Cardiac muscle cell (in vitro differentiated cells and primary cell): ENCODE results near the gene RNF10. TPM values are rescaled to one million over a fixed set of nuclear protein-coding genes. Genes with fewer than 3 reads are reported as not detected.
"Not testable (repeated sequence)": the region's sequence is repeated elsewhere in the genome, so short reads cannot be mapped to it uniquely, and the experiment has no call there.

ENCODE experiments used
- DNase-seq, 2 donors: peaks; one replicate each; pipeline versions ENCODE4 v3.0.0 to v3.0.0-alpha.2; 2010 to 2017; ENCODE audit warnings: low read depth in 1 of 2, low spot score in 1 of 2
- H3K27ac ChIP-seq: fragments of 200-600 bp; sonication (generic); 2 replicates; pipeline ENCODE4 v1.5.1; 2016
- H3K27me3 ChIP-seq: fragments of 200-600 bp; sonication (generic); 2 replicates; pipeline ENCODE4 v1.6.0; 2016; ENCODE audit warnings: control low read depth
- H3K36me3 ChIP-seq: fragments of 200-600 bp; sonication (generic); 2 replicates; pipeline ENCODE4 v1.5.1; 2016; ENCODE audit warnings: control low read depth
- H3K4me1 ChIP-seq: fragments of 200-600 bp; sonication (generic); 2 replicates; pipeline ENCODE4 v1.8.1; 2017; ENCODE audit warnings: low read depth, mild to moderate bottlenecking, mixed run types
- H3K4me3 ChIP-seq: fragments of 200-600 bp; sonication (generic); 2 replicates; pipeline ENCODE4 v1.5.1; 2016; ENCODE audit warnings: mild to moderate bottlenecking
- H3K9me3 ChIP-seq: fragments of 200-600 bp; sonication (generic); 2 replicates; pipeline ENCODE4 v1.5.1; 2017; ENCODE audit warnings: low read depth, mild to moderate bottlenecking, control low read depth
- polyA plus RNA-seq: library from polyadenylated mRNA; unstranded; fragments of >200 nt; fragmentation: Nextera tagmentation; extraction: Ambion mirVana; gene quantifications from 2 replicates; pipeline ENCODE4 v1.2.1, GENCODE V29; 2016
- total RNA-seq: library from RNA; depleted of rRNA; stranded (reverse); fragments of >200 nt; gene quantifications from 2 replicates; pipeline ENCODE4 v1.2.3, GENCODE V29; 2016
- TF ChIP-seq, protein P1 (sequence below): IDR thresholded peaks from 2 replicates; pipeline ENCODE4 v1.5.1; 2012; ENCODE audit warnings: low read depth, mild to moderate bottlenecking, low read length

Gene RNF10
- total and polyA plus RNA-seq, 2 experiments from 2014 or later = 107 to 210 TPM

DNA sequence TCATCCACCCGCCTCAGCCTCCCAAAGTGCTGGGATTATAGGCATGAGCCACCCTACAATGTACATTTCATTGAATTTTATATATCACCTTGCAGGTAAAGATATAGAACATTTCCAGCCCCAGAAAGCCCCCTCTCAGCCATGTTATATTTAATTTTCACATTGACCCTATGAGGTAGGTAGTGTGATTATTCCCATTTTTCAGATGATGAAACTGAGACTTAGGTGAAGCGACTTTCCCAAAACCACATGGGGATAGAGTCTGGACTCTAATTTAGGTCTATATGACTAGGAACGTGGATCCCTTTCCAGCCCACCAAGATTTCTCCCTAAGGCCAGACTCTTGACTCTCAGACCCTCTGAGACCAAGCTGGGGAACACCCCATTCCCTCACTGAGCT, 62.7 kb downstream of the RNF10 start:
- DNase-seq = no peak
- no peaks in the 10 kb centered on the region for H3K36me3 ChIP-seq
- H3K27ac ChIP-seq = no peak overlapping the region
- no peaks in the 10 kb centered on the region for H3K9me3 ChIP-seq
- no peaks in the 10 kb centered on the region for H3K4me1 ChIP-seq
- no peaks in the 10 kb centered on the region for H3K27me3 ChIP-seq
- TF ChIP-seq, protein P1, sequence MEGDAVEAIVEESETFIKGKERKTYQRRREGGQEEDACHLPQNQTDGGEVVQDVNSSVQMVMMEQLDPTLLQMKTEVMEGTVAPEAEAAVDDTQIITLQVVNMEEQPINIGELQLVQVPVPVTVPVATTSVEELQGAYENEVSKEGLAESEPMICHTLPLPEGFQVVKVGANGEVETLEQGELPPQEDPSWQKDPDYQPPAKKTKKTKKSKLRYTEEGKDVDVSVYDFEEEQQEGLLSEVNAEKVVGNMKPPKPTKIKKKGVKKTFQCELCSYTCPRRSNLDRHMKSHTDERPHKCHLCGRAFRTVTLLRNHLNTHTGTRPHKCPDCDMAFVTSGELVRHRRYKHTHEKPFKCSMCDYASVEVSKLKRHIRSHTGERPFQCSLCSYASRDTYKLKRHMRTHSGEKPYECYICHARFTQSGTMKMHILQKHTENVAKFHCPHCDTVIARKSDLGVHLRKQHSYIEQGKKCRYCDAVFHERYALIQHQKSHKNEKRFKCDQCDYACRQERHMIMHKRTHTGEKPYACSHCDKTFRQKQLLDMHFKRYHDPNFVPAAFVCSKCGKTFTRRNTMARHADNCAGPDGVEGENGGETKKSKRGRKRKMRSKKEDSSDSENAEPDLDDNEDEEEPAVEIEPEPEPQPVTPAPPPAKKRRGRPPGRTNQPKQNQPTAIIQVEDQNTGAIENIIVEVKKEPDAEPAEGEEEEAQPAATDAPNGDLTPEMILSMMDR = no peak
- no peak overlapping the region for H3K4me3 ChIP-seq

DNA sequence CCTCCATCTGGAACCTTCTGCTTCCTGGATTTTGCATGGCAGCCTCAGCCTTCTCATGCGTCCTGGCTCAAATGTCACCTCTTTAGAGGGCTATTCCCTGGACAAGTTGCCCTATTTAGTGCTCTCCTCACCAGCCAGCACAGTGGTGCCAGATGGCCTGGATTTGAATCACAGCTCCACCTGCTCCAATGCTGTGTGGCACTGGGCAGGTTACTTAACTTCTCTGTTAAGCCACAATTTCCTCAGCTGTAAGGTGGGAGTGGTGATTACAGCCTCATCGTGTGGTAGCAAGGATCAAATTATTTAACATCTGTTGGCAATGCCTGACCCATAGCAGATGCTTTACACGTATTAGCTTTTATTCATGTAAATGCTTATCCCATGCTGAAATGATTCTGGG, 63.7 kb downstream of the RNF10 start:
- no peak for DNase-seq
- no peak overlapping the region for H3K27ac ChIP-seq
- H3K4me1 ChIP-seq = no peaks in the 10 kb centered on the region
- TF ChIP-seq, protein P1 = no peak
- H3K36me3 ChIP-seq = no peaks in the 10 kb centered on the region
- no peaks in the 10 kb centered on the region for H3K9me3 ChIP-seq
- no peaks in the 10 kb centered on the region for H3K27me3 ChIP-seq
- no peak overlapping the region for H3K4me3 ChIP-seq

DNA sequence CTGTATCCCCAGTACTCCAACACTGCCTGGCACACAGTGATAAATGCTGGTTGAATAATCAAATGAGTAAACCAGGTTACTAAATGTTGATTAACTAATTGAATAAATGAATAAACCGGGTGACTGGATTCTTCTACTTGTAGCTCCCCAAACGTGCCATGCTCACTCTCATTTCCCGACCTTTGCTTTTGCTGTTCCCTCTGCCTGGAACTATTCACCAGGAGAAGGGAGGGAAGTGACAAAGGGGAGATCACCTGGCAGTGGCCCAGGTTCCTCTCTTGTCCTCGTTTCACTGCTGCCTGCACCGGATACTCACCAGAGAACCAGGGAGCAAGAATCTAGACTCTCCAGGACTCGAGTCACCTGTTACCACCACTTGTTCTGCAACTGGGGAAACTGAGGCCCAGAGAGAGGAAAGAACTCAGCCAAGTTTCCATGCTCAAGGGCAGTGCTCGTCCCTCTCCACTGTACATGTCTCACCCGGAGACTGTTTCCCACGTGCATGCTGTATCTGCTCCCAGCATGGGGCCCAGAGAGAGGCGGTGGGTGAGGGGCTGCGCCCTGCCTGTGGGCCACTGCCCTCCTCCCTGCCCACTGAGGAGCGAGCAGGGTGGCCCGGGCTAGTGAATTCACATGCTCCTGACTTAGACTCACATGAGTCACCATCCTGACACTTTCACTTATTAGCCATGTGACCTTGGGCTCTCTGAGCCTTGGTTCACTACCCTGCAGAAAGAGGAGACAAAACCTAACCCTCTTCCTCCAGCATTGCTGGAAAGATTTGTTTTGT, 64.7 kb downstream of the RNF10 start:
- H3K36me3 ChIP-seq = no peaks in the 10 kb centered on the region
- H3K27me3 ChIP-seq = no peaks in the 10 kb centered on the region
- H3K4me1 ChIP-seq = no peaks in the 10 kb centered on the region
- no peak overlapping the region for H3K27ac ChIP-seq
- H3K4me3 ChIP-seq = no peak overlapping the region
- TF ChIP-seq, protein P1 = no peak
- DNase-seq = peak in 1 of 2 donors; percentile 32
- H3K9me3 ChIP-seq = no peaks in the 10 kb centered on the region

DNA sequence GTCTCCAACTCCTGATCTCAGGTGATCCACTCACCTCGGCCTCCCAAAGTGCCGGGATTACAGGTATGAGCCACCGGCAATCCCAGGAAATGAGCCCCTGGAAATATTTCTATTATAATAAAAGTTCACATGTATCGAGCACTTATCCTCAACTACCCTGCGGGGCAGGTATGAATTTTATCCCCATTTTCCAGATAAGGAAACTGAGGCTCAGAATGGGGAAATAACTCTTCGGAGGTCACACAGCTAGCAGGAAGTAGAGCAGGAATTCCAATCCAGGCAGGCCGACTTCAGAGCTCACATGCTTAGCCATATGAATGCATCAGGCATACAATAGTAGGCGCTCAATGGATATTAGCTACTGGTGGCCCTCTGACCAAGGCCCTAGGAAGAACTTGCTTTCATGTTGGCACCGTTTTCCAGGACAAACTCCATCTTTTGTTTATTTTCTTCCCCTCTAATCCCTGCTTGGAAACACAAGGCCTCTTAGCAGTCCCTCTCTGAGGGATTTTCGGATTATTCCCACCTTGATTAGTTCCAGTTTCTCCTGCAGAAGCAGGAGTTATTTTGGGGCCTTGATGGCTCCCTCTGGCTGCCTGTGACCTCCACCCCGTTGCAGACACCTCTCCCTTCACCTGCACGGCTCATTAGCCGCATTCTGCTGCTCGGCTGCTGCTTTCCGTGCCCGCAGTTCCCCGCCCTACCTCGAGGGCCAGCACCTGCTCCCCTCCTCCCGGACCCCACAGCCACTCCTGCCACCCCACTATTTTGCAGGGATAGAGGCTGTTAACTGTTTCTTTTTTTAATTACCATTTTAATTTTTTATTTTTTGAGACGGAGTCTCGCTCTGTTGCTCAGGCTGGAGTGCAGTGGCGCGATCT, 65.8 kb downstream of the RNF10 start:
- Histone ChIP-seq H3K27me3 (no peaks in the 10 kb centered on the region), H3K27ac (no peak overlapping the region), H3K4me3 (no peak overlapping the region), H3K9me3 (no peaks in the 10 kb centered on the region), H3K4me1 (no peaks in the 10 kb centered on the region), H3K36me3 (no peaks in the 10 kb centered on the region)
- no peak for DNase-seq
- TF ChIP-seq, protein P1 = no peak

DNA sequence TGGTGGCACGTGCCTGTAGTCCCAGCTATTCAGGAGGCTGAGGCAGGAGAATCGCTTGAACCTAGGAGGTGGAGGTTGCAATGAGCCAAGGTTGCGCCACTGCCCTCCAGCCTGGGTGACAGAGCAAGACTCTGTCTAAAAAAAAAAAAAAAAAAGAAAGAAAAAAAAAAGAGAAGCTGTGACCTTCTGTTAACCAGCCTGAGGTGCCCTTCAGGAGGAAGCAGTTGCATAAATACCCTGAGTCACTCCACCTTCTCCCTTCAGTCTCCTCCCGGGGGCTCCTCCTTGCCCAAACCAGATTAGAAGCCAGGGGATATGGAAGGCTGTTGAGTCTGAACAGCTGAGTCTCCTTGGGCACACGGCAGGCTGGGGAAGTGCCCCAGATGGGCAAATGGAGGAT, 68.3 kb downstream of the RNF10 start:
- not testable (repeated sequence) for H3K4me1 ChIP-seq, H3K36me3 ChIP-seq, H3K27ac ChIP-seq, H3K9me3 ChIP-seq, H3K27me3 ChIP-seq, DNase-seq, H3K4me3 ChIP-seq

DNA sequence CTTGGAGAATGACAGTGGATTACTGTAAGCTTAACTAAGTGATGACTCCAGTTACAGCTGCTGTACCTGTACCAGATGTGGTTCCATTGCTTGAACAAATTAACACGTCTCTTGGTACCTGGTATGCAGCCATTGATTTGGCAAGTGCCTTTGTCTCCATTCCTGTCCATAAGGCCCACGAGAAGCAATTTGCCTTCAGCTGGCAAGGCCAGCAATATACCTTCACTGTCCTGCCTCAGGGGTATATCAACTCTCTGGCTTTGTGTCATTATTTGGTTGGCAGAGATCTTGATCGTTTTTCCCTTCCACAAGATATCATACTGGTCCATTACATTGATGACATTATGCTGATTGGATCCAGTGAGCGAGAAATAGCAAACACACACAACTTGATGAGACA, 76.4 kb downstream of the RNF10 start:
- no peaks in the 10 kb centered on the region for H3K4me1 ChIP-seq
- peaks cover 5% of the 10 kb centered on the region for H3K27me3 ChIP-seq
- H3K4me3 ChIP-seq = no peak overlapping the region
- DNase-seq = no peak
- H3K36me3 ChIP-seq = no peaks in the 10 kb centered on the region
- TF ChIP-seq, protein P1 = no peak
- H3K27ac ChIP-seq = no peak overlapping the region
- no peaks in the 10 kb centered on the region for H3K9me3 ChIP-seq

DNA sequence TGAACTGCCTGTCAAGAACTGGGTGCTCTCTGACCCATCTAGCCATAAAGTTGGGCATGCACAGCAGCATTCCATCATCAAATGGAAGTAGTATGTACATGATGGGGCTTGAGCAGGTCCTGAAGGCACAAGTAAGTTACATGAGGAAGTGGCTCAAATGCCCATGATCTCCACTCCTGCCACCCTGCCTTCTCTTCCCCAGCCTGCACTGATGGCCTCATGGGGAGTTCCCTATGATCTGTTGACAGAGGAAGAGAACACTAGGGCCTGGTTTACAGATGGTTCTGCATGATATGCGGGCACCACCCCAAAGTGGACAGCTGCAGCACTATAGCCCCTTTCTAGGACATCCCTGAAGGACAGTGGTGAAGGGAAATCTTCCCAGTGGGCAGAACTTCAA, 77.4 kb downstream of the RNF10 start:
- not testable (repeated sequence) for H3K27me3 ChIP-seq, H3K4me1 ChIP-seq, DNase-seq, H3K9me3 ChIP-seq, H3K4me3 ChIP-seq, H3K36me3 ChIP-seq, H3K27ac ChIP-seq
